ENCODE data around the gene IKBKE.

Gene IKBKE

DNA sequence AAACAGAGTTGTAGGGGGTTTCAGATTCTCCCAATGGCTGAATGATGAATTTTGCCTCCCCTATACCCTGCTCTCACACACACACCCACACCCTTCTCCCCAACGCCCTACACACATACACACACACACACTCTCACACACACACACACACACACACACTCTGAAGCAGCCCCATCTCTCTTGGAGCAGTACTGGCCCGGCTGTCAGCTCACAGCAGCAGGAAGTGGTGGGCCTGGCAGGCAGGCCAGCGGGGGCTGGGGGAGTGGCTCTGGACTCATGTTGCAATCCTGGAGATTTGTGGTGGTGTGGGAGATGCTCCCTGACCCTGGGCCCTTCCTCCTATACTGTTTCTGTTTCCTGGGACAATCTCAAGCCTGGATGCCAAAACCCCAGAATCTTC is 2.2 kb downstream of the IKBKE start:
- H3K27ac ChIP-seq (ENCODE audit: low read depth, low read length, poor library complexity, severe bottlenecking) = peak overlapping the region; percentile 91
- H3K27me3 ChIP-seq (ENCODE audit: insufficient read depth, low read length) = no peaks in the 10 kb centered on the region
- H3K4me2 ChIP-seq (ENCODE audit: low read length) = peak overlapping the region; percentile 85; the same call in 1 of the 2 replicates
- no peaks in the 10 kb centered on the region for H3K79me2 ChIP-seq (ENCODE audit: insufficient read depth, low read length)
- peaks cover 40% of the 10 kb centered on the region for H3K36me3 ChIP-seq (ENCODE audit: insufficient read depth, low read length)
- no peaks in the 10 kb centered on the region for H3K9me2 ChIP-seq (ENCODE audit: low read depth, low read length)
- no peaks in the 10 kb centered on the region for H4K20me1 ChIP-seq (ENCODE audit: insufficient read depth, low read length)
- no peak overlapping the region for H2AFZ ChIP-seq (ENCODE audit: low read length)
- H3K4me3 ChIP-seq (ENCODE audit: low read depth, low read length, poor library complexity, severe bottlenecking) = no peak overlapping the region
- H3K4me1 ChIP-seq (ENCODE audit: insufficient read depth, low read length, severe bottlenecking) = peaks cover 46% of the 10 kb centered on the region
- TF ChIP-seq EZH2 (IDR thresholded peaks at IDR 0.05; ENCODE audit: borderline replicate concordance, low read length) = no peak
- H3K9ac ChIP-seq (ENCODE audit: low read length) = no peak overlapping the region; the same call in 1 of the 2 replicates
- no peaks in the 10 kb centered on the region for H3K9me3 ChIP-seq (ENCODE audit: low read length)
- H3F3A ChIP-seq (ENCODE audit: insufficient read depth, low read length) = no peaks in the 10 kb centered on the region

DNA sequence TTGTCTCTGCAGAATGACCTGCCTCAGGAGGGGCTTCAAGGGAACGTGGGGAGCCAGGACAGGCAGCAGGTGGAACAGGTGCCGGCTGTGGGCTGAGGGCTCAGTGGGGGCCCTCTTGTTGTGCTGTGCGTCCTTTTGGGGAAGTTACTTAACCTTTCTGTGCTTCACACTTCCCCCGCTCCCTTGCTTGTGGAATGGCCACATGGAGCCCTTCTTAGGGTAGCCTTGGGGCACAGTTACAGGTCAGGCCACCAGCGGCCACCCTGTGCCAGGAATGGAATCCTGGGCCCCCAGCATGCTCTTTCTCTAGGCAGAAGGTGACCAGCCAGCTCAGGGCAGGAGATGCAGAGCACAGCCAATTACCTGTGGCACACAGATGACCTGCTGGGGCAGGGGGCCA is 2.6 kb downstream of the IKBKE start:
- Histone ChIP-seq H3K36me3 (ENCODE audit: insufficient read depth, low read length) (peaks cover 44% of the 10 kb centered on the region), H2AFZ (ENCODE audit: low read length) (no peak overlapping the region), H3F3A (ENCODE audit: insufficient read depth, low read length) (no peaks in the 10 kb centered on the region), H3K9me2 (ENCODE audit: low read depth, low read length) (no peaks in the 10 kb centered on the region), H3K4me2 (ENCODE audit: low read length) (peak overlapping the region; percentile 85; the same call in 1 of the 2 replicates), H3K9me3 (ENCODE audit: low read length) (no peaks in the 10 kb centered on the region), H3K27me3 (ENCODE audit: insufficient read depth, low read length) (no peaks in the 10 kb centered on the region), H3K9ac (ENCODE audit: low read length) (no peak overlapping the region), H3K27ac (ENCODE audit: low read depth, low read length, poor library complexity, severe bottlenecking) (peak overlapping the region; percentile 91), H3K4me1 (ENCODE audit: insufficient read depth, low read length, severe bottlenecking) (peaks cover 42% of the 10 kb centered on the region), H4K20me1 (ENCODE audit: insufficient read depth, low read length) (no peaks in the 10 kb centered on the region), H3K79me2 (ENCODE audit: insufficient read depth, low read length) (no peaks in the 10 kb centered on the region), H3K4me3 (ENCODE audit: low read depth, low read length, poor library complexity, severe bottlenecking) (no peak overlapping the region)
- no peak for TF ChIP-seq EZH2 (IDR thresholded peaks at IDR 0.05; ENCODE audit: borderline replicate concordance, low read length)
- TF ChIP-seq, protein P1, sequence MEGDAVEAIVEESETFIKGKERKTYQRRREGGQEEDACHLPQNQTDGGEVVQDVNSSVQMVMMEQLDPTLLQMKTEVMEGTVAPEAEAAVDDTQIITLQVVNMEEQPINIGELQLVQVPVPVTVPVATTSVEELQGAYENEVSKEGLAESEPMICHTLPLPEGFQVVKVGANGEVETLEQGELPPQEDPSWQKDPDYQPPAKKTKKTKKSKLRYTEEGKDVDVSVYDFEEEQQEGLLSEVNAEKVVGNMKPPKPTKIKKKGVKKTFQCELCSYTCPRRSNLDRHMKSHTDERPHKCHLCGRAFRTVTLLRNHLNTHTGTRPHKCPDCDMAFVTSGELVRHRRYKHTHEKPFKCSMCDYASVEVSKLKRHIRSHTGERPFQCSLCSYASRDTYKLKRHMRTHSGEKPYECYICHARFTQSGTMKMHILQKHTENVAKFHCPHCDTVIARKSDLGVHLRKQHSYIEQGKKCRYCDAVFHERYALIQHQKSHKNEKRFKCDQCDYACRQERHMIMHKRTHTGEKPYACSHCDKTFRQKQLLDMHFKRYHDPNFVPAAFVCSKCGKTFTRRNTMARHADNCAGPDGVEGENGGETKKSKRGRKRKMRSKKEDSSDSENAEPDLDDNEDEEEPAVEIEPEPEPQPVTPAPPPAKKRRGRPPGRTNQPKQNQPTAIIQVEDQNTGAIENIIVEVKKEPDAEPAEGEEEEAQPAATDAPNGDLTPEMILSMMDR (IDR thresholded peaks at IDR 0.05; ENCODE audit: low read length) = no peak

DNA sequence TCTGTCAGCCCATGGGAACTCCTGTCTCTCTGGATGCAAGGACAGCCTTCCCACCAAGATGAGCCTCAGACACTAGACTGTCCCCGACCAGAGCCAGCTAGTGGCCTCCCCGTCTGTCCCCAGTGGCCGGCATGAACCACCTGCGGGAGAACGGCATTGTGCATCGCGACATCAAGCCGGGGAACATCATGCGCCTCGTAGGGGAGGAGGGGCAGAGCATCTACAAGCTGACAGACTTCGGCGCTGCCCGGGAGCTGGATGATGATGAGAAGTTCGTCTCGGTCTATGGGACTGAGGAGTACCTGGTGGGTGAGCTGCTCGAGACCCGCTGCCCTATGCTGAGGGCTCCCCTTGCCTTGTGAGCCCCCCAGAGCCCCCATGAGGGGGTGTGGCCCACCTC is 5.8 kb downstream of the IKBKE start:
- H3K4me2 ChIP-seq (ENCODE audit: low read length) = no peak overlapping the region
- no peak overlapping the region for H2AFZ ChIP-seq (ENCODE audit: low read length)
- no peaks in the 10 kb centered on the region for H3K27me3 ChIP-seq (ENCODE audit: insufficient read depth, low read length)
- H3K4me3 ChIP-seq (ENCODE audit: low read depth, low read length, poor library complexity, severe bottlenecking) = no peak overlapping the region
- no peaks in the 10 kb centered on the region for H3K79me2 ChIP-seq (ENCODE audit: insufficient read depth, low read length)
- no peaks in the 10 kb centered on the region for H3K9me2 ChIP-seq (ENCODE audit: low read depth, low read length)
- no peaks in the 10 kb centered on the region for H3F3A ChIP-seq (ENCODE audit: insufficient read depth, low read length)
- H4K20me1 ChIP-seq (ENCODE audit: insufficient read depth, low read length) = no peaks in the 10 kb centered on the region
- H3K27ac ChIP-seq (ENCODE audit: low read depth, low read length, poor library complexity, severe bottlenecking) = no peak overlapping the region
- H3K9ac ChIP-seq (ENCODE audit: low read length) = no peak overlapping the region
- TF ChIP-seq, protein P1 (IDR thresholded peaks at IDR 0.05; ENCODE audit: low read length) = no peak
- no peak for TF ChIP-seq EZH2 (IDR thresholded peaks at IDR 0.05; ENCODE audit: borderline replicate concordance, low read length)
- no peaks in the 10 kb centered on the region for H3K9me3 ChIP-seq (ENCODE audit: low read length)
- peaks cover 15% of the 10 kb centered on the region for H3K4me1 ChIP-seq (ENCODE audit: insufficient read depth, low read length, severe bottlenecking)
- peaks cover 72% of the 10 kb centered on the region for H3K36me3 ChIP-seq (ENCODE audit: insufficient read depth, low read length)

DNA sequence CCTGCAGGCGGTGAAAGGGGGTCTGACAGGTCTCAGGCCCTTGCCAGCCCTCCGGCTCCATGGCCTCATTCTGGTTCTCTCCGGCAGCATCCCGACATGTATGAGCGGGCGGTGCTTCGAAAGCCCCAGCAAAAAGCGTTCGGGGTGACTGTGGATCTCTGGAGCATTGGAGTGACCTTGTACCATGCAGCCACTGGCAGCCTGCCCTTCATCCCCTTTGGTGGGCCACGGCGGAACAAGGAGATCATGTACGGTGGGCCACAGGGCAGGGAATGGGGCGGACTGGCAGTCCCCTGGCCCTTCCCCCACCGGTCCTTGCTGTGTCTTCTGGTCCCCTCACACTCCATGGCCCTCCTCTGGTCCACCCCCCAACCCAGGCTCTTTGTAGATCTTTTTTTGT is 6.3 kb downstream of the IKBKE start:
- H3K9ac ChIP-seq (ENCODE audit: low read length) = no peak overlapping the region
- no peak overlapping the region for H3K4me2 ChIP-seq (ENCODE audit: low read length)
- H3K36me3 ChIP-seq (ENCODE audit: insufficient read depth, low read length) = peaks cover 76% of the 10 kb centered on the region
- H4K20me1 ChIP-seq (ENCODE audit: insufficient read depth, low read length) = no peaks in the 10 kb centered on the region
- H3K27me3 ChIP-seq (ENCODE audit: insufficient read depth, low read length) = no peaks in the 10 kb centered on the region
- H3K9me2 ChIP-seq (ENCODE audit: low read depth, low read length) = no peaks in the 10 kb centered on the region
- H3K79me2 ChIP-seq (ENCODE audit: insufficient read depth, low read length) = no peaks in the 10 kb centered on the region
- no peak for TF ChIP-seq EZH2 (IDR thresholded peaks at IDR 0.05; ENCODE audit: borderline replicate concordance, low read length)
- TF ChIP-seq, protein P1 (IDR thresholded peaks at IDR 0.05; ENCODE audit: low read length) = no peak
- no peak overlapping the region for H3K27ac ChIP-seq (ENCODE audit: low read depth, low read length, poor library complexity, severe bottlenecking)
- H3K4me3 ChIP-seq (ENCODE audit: low read depth, low read length, poor library complexity, severe bottlenecking) = no peak overlapping the region
- H3F3A ChIP-seq (ENCODE audit: insufficient read depth, low read length) = no peaks in the 10 kb centered on the region
- no peak overlapping the region for H2AFZ ChIP-seq (ENCODE audit: low read length)
- peaks cover 9% of the 10 kb centered on the region for H3K4me1 ChIP-seq (ENCODE audit: insufficient read depth, low read length, severe bottlenecking)
- no peaks in the 10 kb centered on the region for H3K9me3 ChIP-seq (ENCODE audit: low read length)
